Activated CD4-positive, alpha-beta T cell treated with anti-CD3 and anti-CD28 coated beads, Interleukin-10, Interleukin-2, amounts not matched to agents 100 ng/mL and 50 ng/mL, durations not matched to agents 16 hours and 8 hours (primary cell): ENCODE data around the gene MAGI1.
"Not testable (repeated sequence)": the region's sequence is repeated elsewhere in the genome, so short reads cannot be mapped to it uniquely, and the experiment has no call there.

Experiments used
- DNase-seq: peaks from one replicate; pipeline ENCODE4 v3.0.0-alpha.2; 2020

Gene MAGI1

DNA sequence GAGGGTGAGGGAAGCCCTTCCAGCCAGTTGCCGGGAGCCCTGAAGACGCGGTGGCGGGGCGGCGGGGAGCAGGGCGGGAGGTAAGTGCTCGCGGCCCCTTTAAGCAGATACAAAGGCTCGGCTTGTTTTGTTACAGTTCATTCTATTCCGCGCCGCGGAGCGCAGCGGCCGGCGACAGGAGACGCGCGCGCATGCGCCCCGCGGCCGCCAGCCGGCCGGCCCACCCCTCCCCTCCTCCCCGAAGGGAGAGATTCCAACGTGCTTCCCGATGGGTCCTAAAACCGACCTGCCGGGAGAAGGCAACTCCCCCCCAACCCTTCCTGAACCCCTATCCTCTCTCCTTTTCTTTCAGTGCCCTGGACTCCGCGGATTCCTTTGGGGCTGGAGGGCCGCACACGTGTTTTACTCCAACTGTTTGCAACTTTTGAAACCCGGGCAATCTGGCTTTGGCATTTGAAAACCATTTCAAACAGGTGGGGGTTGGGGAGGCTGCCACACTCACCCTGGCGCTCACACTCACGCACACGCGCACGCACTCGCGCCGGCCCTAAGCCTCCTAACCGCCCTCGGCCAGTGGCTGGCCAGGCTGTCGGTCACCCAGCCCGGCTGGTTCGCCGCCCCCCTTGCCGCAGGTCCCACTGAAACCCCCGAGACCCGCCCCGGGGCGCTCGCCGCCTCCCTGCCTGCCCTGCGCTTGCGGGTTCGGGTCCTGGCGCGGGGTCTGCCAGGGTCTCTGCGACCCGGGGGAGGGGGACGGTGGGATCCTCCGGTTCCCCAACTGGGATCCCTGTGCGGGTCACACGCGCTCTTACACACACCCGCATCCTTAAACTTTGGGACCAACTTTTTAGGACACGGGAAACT is at the start of gene MAGI1:
MAGI1 (minus strand) TSS at position 193 of the 864 bp plus-strand sequence. CDS start 610 bp downstream, outside the sequence.
- peak; percentile 73 for DNase-seq

DNA sequence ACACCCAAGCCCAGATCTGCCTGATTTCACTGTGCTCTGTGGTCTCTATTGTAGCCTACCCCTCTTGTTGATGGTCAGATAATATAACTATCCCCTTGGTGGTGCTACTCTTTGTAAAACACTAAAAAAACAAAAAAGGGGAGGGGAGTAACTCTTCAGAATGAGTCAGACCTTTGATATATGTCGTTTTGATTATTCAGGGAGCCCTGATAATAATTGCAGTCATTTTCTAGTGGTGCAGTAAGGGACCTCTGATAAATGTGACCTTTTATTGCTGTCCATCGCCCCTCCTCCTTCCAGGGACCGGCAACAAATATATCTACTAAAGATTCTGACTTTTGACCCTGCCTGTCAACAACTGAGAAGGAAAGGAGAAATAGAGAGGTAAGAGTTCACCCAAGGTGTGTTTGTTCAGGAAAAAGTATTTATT is 45.1 kb upstream of the MAGI1 start:
- no peak for DNase-seq

DNA sequence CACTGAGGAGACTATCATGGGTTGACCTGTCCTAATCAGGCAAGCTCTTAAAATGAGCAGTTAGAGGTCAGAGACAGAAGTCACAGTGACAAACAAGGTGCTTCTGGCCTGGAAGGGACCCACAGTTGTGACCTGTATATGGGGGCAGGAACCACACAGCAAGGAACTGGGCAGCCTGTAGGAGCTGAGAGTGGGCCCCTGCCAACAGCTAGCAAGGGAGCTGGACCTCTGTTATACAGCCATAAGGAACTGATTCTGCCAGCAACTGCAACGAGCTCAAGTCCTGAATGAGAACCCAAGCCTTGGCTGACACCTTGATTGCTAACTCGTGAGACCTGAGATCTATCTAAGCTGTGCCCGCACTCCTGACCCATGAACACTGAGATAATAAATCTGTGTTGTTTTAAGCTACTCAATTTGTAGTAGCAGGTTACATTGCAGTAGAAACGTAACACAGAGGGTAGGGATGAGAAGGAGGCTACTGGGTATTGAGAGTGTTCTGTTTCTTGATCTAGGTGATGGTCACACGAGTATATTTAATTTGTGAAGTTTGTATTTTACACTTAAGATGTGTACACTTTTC is 44.5 kb upstream of the MAGI1 start:
- no peak for DNase-seq

DNA sequence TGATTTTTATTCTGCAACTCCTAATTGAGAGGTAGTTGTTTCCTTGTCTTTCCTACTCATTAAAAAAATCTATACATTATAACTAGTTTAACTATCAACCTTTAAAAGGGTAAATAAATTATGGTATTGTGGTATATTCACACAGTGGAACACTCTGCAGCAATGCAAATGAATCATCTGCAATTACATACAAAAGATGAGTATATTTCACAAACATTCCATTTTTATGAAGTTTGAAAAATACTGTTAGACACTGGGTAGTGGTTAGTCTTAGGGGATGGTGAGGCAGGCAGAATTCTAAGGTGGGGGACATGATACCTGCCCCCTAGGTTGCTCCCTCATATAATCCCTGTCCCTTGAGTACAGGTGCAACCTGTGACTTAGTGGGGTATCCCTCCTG is 44.0 kb upstream of the MAGI1 start:
- DNase-seq: no peak

DNA sequence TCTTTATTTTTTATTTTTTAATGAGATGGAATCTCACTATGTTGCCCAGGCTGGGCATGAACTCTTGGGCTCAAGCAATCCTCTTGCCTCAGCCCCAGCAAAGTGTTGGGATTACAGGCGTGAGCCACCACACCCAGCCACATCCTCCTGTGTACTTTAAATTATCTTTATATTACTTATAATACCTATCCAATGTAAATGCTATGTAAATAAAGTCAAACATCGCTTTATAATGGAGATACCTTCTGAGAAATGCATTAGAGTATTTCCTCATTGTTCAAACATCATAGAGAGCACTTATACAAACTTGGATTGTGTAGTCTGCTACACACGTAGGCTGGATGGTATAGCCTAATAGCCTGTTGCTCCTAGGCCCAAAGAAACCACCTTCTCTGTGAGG is 41.4 kb upstream of the MAGI1 start:
- DNase-seq: no peak

DNA sequence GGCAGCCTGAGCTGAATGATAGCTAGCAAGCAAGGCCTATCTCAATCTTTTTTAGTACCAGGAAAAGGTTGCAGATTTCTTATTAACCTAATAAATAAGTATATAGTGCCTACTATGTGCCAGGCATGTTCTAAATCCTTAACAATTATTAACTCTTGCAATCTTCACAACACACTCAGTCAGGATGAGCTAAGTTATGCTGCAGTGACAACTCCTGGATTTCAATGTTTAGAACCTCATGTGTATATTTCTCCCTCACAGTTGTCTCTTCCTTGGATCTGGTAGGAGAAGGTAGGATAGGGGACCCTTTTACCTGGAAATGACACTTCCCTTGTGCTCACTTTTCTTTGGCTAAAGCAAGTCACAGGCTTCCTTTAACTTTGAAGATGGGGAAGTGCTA is 39.3 kb upstream of the MAGI1 start:
- no peak for DNase-seq

DNA sequence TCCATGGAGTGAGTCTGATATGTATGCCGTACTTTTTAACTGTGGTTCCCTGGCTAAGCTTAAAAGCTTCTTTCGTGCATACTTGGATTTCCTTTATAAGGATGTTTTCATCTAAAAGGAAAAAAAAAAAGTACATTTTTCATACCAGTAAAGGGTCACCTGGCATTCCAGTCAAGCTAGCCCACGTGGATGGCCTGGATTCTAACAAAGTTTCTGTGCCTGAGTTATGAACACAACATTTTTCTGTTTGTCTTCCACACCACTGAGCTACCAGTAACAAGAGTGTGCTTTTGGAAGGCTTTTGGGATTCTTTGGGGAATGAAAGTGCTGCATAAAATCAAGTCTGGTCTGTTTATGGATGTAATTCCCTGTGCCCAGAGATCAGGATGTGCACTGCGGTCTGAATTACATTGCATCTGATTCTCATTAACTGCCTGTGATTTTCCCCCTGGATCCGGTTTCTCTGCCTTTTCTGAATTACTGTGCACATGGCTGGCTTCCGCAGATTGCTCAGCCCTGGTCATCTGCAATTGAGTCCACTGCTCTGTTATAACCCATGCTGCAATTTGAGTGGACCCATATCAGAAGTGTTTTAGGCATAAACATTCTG is 38.2 kb upstream of the MAGI1 start:
- DNase-seq: no peak

DNA sequence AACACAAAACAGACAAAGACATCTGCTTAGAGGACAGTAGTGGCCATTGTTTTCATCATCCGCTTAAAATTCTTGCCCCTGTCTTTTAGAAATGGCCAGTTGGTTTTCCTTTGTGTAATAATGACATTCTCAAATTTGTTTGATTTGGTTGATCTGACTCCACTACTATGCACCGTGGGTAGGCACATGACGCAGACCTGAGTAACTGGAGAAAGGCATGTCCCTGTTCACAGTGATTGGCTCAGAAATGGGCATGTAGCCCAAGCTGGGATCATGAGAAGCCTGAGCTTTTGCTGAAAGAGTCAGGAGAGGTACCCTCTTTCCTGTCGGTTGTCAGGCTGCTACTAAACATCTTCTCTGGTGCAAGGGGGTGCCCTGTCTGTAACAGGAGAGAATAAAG is 36.6 kb upstream of the MAGI1 start:
- no peak for DNase-seq

DNA sequence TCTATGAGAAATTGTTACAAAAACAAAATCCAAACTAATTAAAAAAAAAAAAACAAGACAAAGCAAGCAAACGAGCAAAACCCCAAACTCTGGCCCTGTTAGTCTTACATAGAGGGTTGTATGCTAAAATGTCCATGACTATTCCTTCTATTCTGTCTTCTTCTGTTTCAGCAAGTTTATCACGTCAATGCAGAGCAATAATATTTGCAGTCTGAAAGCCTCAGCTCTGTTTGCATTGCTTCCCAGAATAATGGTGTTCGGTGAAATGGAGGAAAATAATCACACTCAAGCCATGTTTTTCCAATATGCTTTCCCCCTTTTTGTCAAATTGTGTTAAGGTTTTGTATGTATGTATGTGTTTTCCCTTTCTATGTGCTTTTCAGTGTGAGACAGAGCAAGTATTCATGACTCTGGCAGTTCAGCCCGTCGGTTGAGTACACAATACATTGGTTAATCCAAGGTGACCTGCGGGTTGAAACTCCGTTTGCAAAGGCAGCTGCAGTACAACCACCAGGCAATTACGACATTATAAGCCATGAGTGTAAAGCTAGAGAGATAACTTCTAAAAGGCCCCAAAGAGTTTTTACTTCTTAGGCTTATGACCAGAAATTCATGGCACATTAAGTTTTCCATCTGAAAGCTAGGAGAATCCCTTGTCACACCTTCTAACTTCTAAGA is 34.9 kb upstream of the MAGI1 start:
- DNase-seq: no peak

DNA sequence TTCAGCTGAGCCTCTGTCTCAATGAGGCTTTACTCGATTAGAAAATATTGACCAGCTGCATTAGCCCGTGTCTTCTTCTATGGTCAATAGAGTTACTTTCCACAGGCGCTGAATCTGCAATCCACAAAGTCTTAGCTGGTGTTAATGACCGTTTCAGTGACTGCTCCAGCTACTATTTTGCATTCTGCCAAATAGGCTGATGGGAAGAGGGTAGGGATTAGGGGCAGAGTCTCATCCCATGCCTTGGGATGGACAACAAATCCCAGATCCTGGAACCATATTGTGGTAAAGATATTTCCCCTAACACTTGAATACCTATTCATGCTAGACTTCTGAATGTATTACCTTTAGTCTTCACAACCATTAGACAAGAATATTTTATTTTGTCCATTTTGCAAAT is 29.5 kb upstream of the MAGI1 start:
- DNase-seq: no peak

DNA sequence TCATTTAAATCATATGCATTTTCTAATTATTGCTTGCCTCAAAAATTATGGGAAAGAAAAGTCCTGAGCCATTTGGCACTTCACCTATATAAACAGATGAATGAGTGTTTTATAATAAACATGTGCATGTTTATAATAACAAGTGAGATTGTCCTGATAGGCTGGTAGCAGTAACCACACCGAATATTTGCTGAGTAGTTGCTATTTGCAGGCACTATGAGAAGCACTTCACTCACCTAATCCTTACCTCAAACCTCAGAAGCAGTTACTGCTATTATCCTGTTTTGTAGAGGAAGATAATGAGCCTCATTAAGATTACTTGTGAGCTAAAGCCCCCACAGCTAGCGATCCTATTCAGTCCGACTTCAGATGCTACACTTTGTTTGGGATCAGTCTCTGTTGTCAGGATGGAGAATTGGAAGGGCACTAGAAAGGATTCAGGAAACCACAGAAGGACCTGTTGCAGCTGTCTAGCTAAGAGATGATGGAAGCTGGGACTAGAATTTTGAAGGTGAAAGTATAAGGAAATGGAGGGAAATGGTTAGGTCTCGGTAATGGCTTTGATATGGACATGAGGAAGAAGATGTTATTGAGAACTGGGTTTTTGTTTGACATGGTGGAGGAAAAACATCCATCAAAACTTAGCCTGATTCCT is 28.4 kb upstream of the MAGI1 start:
- no peak for DNase-seq

DNA sequence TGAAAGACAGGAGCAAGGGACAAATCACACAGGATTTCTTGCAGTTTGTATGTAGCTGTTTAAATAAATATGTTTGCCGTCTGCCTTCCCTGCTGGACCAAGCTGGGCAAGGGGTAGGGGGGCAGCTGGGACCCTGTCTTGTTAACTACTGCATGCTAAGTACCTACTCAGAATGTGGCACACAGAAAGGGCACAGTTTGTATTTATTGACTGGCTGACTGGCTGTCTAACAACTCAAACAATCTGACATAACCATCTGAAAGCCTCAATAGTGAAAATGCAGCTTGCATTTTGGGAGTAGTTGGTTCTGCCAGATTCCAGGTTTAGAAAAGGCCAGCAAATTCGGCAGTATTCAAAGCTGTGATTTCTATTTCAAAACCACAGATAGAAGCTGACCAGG is 16.6 kb upstream of the MAGI1 start:
- DNase-seq: no peak

DNA sequence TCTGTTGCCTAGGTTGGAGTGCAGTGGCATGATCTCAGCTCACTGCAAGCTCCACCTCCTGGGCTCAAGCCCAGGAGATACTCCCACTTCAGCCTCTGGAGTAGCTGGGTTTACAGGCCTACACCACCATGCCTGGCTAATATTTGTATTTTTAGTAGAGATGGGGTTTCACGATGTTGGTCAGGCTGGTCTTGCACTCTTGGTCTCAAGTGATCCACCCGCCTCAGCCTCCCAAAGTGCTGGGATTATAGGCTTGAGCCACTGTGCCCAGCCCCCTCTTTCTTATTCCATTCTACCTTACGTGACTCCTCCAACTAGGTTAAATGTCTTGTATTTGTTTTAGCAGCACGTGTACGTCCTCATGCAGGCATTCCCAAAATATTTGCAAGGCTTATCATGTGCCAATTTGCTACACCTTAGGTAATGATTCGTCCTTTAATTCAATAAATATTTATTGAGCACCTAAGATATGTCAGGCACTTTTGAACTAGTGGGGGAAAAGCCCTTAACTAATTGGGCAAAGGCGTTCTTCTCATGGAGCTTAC is 14.9 kb upstream of the MAGI1 start:
- no peak for DNase-seq

DNA sequence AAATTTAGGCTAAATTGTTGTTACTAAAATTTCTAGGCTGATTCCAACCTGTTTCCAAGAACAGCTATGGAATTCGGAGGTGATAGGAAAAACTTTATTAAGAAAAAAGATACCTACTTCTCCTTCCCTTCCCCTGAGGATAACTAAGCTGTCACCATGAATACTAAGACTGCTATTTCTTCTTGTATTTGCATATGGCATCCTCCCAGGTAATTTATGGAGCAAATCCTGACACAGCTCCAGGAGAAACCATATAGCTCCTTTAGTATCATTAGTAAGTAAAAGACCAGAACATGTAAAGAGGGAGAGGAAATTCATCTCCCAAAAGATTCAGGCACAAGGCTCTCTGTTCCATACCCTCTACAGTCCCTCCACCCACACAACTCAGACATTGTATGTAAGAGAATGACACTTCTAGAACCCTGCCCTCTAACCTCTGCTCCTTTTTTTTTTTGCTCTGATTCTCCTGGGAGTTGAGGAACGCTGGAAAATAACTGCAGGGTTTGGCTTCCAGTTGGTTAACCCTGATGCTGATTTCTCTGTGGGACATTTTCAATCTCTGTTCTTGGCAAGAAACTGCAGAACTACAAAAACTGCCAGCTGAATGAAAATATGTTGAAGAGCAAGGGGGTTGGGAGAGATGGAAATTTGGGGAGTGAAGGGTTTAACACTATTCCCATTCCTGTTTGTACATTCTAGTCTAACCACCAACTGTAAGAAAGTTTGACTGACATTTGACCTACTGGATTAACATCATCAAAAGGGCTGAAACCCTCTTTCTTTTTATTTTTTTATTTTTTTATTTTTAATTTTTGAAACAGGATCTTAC is 14.2 kb upstream of the MAGI1 start:
- DNase-seq: no peak

DNA sequence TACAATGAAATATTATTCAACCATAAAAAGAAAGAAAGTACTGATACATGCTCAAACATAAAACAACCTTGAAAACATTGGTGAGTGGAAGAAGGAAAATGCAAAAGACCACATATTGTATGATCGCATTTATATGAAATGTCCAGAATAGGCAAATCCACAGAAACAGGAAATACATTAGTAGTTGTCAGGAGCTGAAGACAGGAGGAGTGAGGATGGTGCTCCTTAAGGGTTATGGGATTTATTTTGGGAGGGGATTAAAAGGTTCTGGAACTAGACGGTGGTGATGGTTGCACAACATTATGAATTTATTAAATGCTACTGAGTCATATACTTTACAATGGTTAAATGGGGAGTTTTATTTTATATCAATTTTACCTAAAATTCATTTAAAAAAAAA is 12.1 kb upstream of the MAGI1 start:
- DNase-seq: no peak

DNA sequence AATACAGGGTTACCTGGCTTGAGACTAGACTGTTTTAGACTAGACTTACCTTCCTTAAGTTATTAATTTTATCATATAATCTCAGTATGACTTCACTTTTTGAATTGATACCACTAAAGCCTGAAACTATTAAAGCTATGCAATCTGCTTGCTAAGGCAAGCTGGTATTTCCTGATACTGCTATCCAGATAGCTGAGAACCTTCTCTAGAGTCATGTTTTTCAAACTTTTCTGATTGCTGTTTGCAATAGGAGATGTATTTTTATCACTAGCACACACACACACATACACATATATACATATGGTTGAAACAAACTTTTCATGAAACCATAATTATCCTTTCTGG is 9.3 kb upstream of the MAGI1 start:
- DNase-seq: no peak

DNA sequence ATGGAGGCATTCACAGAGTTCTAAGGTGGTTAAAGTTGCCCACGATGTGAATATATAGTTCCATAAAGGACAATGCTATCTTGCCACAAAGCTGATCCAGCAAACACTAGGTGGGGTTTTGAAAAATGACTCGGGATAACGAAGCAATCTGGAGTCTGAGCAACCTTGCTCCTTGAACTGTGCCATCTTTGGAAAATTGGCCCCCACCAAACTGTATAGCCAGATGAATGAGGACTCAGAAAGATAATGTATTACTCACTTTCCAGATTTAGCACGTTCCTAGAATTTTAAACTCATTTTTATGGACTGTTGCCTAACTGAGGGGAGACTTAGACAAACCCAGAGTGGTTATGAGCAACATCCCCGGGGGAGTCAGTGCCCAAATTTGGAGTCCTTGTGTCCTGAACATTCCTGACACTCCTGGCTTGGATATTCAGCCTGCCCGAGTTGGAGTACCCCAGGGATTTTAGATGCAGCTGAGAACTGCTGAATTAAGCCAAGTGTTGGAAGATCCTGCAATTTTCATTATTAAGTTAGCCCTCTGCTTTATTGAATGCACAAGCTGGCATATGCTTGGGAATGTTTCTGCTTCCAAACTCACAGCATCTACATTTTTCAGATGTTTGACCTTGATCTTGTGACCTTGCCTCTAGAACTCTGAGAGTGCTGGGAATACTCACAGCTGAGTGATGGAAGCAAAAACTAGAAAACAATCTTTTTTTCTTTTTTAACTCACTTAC is 8.8 kb upstream of the MAGI1 start:
- no peak for DNase-seq

DNA sequence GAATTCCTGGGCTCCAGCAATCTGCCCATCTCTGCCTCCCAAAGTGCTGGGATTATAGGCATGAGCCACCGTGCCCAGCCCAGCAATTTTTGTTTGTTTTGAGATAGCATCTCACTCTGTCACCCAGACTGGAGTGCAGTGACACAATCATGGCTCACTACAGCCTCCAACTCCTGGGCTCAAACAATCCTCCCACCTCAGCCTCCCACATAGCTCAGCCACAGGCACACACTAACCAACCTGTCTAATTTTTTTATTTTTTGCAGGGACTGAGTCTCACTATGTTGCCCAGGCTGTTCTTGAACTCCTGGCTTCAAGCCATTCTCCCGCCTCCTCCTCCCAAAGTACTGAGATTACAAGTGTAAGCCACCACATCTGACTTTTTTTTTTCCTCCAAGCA is 7.6 kb upstream of the MAGI1 start:
- DNase-seq: not testable (repeated sequence)

DNA sequence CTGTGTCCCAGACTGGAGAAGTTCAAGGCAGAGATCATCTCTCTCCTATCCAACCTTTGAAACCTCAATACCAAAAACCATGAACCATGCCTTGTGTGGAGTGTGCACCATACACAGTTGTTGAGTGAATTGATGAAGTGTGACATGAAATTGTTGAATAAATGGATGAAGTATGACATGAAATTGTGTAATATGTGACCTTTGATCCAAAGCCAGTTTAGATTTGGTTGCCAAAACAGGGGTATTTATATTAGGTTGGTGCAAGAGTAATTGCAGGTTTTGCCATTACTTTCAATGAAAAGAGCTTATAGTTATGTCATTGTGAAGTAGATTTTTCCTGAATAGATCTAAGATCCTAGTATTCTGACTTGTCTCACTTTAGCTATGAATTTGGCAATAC is 3.1 kb upstream of the MAGI1 start:
- DNase-seq: no peak

DNA sequence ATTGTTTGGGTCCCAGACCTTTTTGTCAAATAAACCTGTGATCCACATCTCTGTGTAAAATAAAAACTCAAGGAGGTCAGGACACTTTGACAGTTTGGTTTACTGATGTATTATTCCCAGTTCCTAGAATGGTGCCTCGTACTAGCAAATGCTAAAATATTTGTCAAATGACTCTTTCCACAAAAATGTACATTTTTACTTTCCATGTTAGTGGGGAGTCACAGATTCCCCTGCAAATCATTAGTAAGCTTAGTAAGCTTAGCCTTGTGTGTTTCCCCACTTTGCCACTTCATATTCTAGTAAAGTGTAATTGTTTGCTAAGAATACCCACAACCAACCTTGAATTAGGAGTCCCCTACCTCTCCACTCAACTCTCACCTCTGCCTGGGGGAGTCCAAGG is 2.4 kb upstream of the MAGI1 start:
- DNase-seq: no peak

DNA sequence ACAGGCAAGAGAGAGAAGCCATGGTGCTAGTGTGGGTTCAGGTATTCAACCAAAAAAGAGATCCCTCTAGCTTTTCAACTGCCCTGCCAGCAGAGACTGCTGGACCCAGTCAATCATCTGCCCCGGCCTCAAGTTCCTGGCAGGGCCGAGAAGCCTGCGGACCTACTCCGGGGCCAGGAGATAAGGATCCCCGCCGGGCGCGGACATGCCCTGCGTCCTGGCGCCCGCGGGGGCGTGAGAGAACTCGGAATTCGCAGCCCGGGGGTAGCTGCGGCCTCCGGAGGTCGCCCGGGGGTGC is 821 bp upstream of the MAGI1 start:
- no peak for DNase-seq

DNA sequence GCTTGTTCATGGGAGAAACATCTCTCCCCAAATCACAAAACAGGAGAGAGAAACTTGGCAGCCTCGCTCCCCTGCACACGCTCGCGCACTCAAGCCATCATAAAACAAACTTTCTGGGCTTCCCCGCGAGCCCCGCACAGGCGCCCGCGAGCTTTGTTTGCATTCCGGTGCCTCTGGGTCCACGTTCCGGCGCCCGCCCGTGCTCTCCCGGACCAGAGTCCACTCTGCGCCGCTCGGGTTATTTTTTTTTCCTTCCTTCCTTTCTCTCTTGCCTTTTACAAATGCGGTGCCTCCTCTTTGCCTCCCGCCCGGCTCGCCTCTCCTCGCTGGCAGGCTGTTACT is 363 bp downstream of the MAGI1 start:
- DNase-seq: no peak
